LNCaP clone FGC (cell line): ENCODE data around the gene KCNK15.

Experiments used
- DNase-seq: peaks from one replicate; pipeline ENCODE4 v3.0.0-alpha.2; 2011; ENCODE audit warnings: low read depth
- H3K4me3 ChIP-seq: 2 replicates; pipeline ENCODE4 v1.5.1; 2011; ENCODE audit warnings: mild to moderate bottlenecking, low read depth, low read length, control low read depth
- CTCF ChIP-seq: IDR thresholded peaks from 2 replicates; pipeline ENCODE4 v1.5.1; 2012; ENCODE audit warnings: mild to moderate bottlenecking; ENCODE audit not compliant: control insufficient read depth, insufficient read depth; ENCODE audit errors: extremely low read depth

The KCNK15 gene

GRCh38 chr20:44796758-44797457 is 51.2 kb downstream of the KCNK15 start:
- TF ChIP-seq CTCF, result no peak
- DNase-seq, result no peak

DNA sequence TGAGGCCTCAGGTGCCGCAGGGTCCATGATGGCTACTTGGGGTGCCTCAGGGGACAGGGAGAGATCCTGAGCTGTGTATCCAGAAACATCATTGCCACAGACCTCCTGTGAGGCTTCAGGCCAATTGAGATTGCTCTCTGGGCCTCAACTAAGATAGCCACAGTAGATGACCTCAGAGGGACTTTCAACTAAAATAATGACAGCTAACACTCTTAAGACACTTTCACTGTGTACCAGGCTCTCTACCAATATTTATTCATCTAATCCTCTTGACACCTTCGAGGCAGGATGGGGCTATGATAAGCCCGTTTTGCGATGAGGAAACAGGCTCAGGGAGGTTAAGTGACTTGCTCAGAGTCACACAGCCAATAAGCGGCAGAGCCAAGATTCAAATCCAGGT is 54.0 kb downstream of the KCNK15 start:
- H3K4me3 ChIP-seq, result no peak overlapping the region
- DNase-seq, result no peak
- TF ChIP-seq CTCF, result no peak

More at GRCh38 chr20:44796758-44797457, 51.2 kb downstream of the KCNK15 start:
- H3K4me3 ChIP-seq, result no peak overlapping the region

- peak; percentile 13; the same call in 1 of the 2 replicates for TF ChIP-seq CTCF
- DNase-seq, result no peak
- H3K4me3 ChIP-seq, result no peak overlapping the region
These were observed 54.9 kb downstream of the KCNK15 start for GRCh38 chr20:44800391-44801046.
